ENCODE data around the gene KLC4. TPM values are rescaled to one million over a fixed set of nuclear protein-coding genes. Genes with fewer than 3 reads are reported as not detected.
A peak's percentile ranks its signal among the peaks of the same experiment; 100 is the strongest.
"Not testable (repeated sequence)": the region's sequence is repeated elsewhere in the genome, so short reads cannot be mapped to it uniquely, and the experiment has no call there.

The KLC4 gene
- total RNA-seq, 1 donor from 2014 or later = 21.4 TPM

GRCh38 chr6:43034190-43034525 lies 25.3 kb upstream of the KLC4 start:
- no peaks in the 10 kb centered on the region for H3K27me3 ChIP-seq (ENCODE audit: control insufficient read depth in 3 of 3, insufficient read depth in 3 of 3, low read length in 3 of 3)
- peaks cover 33 to 37% (median 36%) of the 10 kb centered on the region in 3 donors for H3K4me1 ChIP-seq (ENCODE audit: control insufficient read depth in 3 of 3, insufficient read depth in 3 of 3, low read length in 3 of 3)
- no peak overlapping the region for H3K4me3 ChIP-seq (ENCODE audit: low read length in 3 of 3)
- H3K27ac ChIP-seq (ENCODE audit: low read depth, low read length) = no peak overlapping the region
- H3K9ac ChIP-seq (ENCODE audit: low read depth in 1 of 3, low read length in 3 of 3) = peak overlapping the region in 1 of 3 donors; percentile 62
- no peaks in the 10 kb centered on the region for H3K9me3 ChIP-seq (ENCODE audit: control insufficient read depth in 3 of 3, low read length in 3 of 3)
- H3K36me3 ChIP-seq (ENCODE audit: control insufficient read depth in 3 of 3, insufficient read depth in 3 of 3, low read length in 3 of 3) = peaks cover 32 to 49% (median 44%) of the 10 kb centered on the region in 3 donors

- Histone ChIP-seq H3K36me3 (ENCODE audit: control insufficient read depth in 3 of 3, insufficient read depth in 3 of 3, low read length in 3 of 3) (peaks cover 24 to 46% (median 43%) of the 10 kb centered on the region in 3 donors), H3K27me3 (ENCODE audit: control insufficient read depth in 3 of 3, insufficient read depth in 3 of 3, low read length in 3 of 3) (no peaks in the 10 kb centered on the region), H3K4me1 (ENCODE audit: control insufficient read depth in 3 of 3, insufficient read depth in 3 of 3, low read length in 3 of 3) (peaks cover 30 to 40% (median 33%) of the 10 kb centered on the region in 3 donors), H3K9me3 (ENCODE audit: control insufficient read depth in 3 of 3, low read length in 3 of 3) (no peaks in the 10 kb centered on the region), H3K27ac (ENCODE audit: low read depth, low read length) (peak overlapping the region; percentile 89), H3K9ac (ENCODE audit: low read depth in 1 of 3, low read length in 3 of 3) (peak overlapping the region; percentile 15 to 81 (median 62)), H3K4me3 (ENCODE audit: low read length in 3 of 3) (peak overlapping the region in 2 of 3 donors; percentile 41 to 52)
Observed at GRCh38 chr6:43035495-43036194, 23.8 kb upstream of the KLC4 start.

GRCh38 chr6:43036712-43037111 lies 22.7 kb upstream of the KLC4 start:
- peak overlapping the region in 1 of 3 donors; percentile 13 for H3K4me3 ChIP-seq (ENCODE audit: low read length in 3 of 3)
- peaks cover 30 to 40% (median 33%) of the 10 kb centered on the region in 3 donors for H3K4me1 ChIP-seq (ENCODE audit: control insufficient read depth in 3 of 3, insufficient read depth in 3 of 3, low read length in 3 of 3)
- H3K27ac ChIP-seq (ENCODE audit: low read depth, low read length) = peak overlapping the region; percentile 56
- no peaks in the 10 kb centered on the region for H3K9me3 ChIP-seq (ENCODE audit: control insufficient read depth in 3 of 3, low read length in 3 of 3)
- peaks cover 27 to 49% (median 47%) of the 10 kb centered on the region in 3 donors for H3K36me3 ChIP-seq (ENCODE audit: control insufficient read depth in 3 of 3, insufficient read depth in 3 of 3, low read length in 3 of 3)
- no peaks in the 10 kb centered on the region for H3K27me3 ChIP-seq (ENCODE audit: control insufficient read depth in 3 of 3, insufficient read depth in 3 of 3, low read length in 3 of 3)
- peak overlapping the region in 1 of 3 donors; percentile 50 for H3K9ac ChIP-seq (ENCODE audit: low read depth in 1 of 3, low read length in 3 of 3)

GRCh38 chr6:43037197-43037596 lies 22.2 kb upstream of the KLC4 start:
- Histone ChIP-seq H3K27ac (ENCODE audit: low read depth, low read length) (peak overlapping the region; percentile 56), H3K4me3 (ENCODE audit: low read length in 3 of 3) (no peak overlapping the region), H3K4me1 (ENCODE audit: control insufficient read depth in 3 of 3, insufficient read depth in 3 of 3, low read length in 3 of 3) (peaks cover 30 to 40% (median 33%) of the 10 kb centered on the region in 3 donors), H3K9me3 (ENCODE audit: control insufficient read depth in 3 of 3, low read length in 3 of 3) (no peaks in the 10 kb centered on the region), H3K36me3 (ENCODE audit: control insufficient read depth in 3 of 3, insufficient read depth in 3 of 3, low read length in 3 of 3) (peaks cover 27 to 48% (median 46%) of the 10 kb centered on the region in 3 donors), H3K9ac (ENCODE audit: low read depth in 1 of 3, low read length in 3 of 3) (peak overlapping the region in 1 of 3 donors; percentile 50), H3K27me3 (ENCODE audit: control insufficient read depth in 3 of 3, insufficient read depth in 3 of 3, low read length in 3 of 3) (no peaks in the 10 kb centered on the region)

- H3K27ac ChIP-seq (ENCODE audit: low read depth, low read length) = peak overlapping the region; percentile 56
- H3K9ac ChIP-seq (ENCODE audit: low read depth in 1 of 3, low read length in 3 of 3) = peak overlapping the region in 1 of 3 donors; percentile 16
- no peak overlapping the region for H3K4me3 ChIP-seq (ENCODE audit: low read length in 3 of 3)
- H3K27me3 ChIP-seq (ENCODE audit: control insufficient read depth in 3 of 3, insufficient read depth in 3 of 3, low read length in 3 of 3) = no peaks in the 10 kb centered on the region
- peaks cover 30 to 40% (median 33%) of the 10 kb centered on the region in 3 donors for H3K4me1 ChIP-seq (ENCODE audit: control insufficient read depth in 3 of 3, insufficient read depth in 3 of 3, low read length in 3 of 3)
- H3K9me3 ChIP-seq (ENCODE audit: control insufficient read depth in 3 of 3, low read length in 3 of 3) = no peaks in the 10 kb centered on the region
- peaks cover 25 to 48% (median 46%) of the 10 kb centered on the region in 3 donors for H3K36me3 ChIP-seq (ENCODE audit: control insufficient read depth in 3 of 3, insufficient read depth in 3 of 3, low read length in 3 of 3)
Observed at GRCh38 chr6:43037706-43038105, 21.7 kb upstream of the KLC4 start.

GRCh38 chr6:43038727-43039126 lies 20.7 kb upstream of the KLC4 start:
- H3K27me3 ChIP-seq (ENCODE audit: control insufficient read depth in 3 of 3, insufficient read depth in 3 of 3, low read length in 3 of 3) = no peaks in the 10 kb centered on the region
- H3K9ac ChIP-seq (ENCODE audit: low read depth in 1 of 3, low read length in 3 of 3) = no peak overlapping the region
- no peak overlapping the region for H3K27ac ChIP-seq (ENCODE audit: low read depth, low read length)
- H3K4me3 ChIP-seq (ENCODE audit: low read length in 3 of 3) = no peak overlapping the region
- H3K4me1 ChIP-seq (ENCODE audit: control insufficient read depth in 3 of 3, insufficient read depth in 3 of 3, low read length in 3 of 3) = peaks cover 30 to 40% (median 33%) of the 10 kb centered on the region in 3 donors
- H3K36me3 ChIP-seq (ENCODE audit: control insufficient read depth in 3 of 3, insufficient read depth in 3 of 3, low read length in 3 of 3) = peaks cover 30 to 54% (median 51%) of the 10 kb centered on the region in 3 donors
- no peaks in the 10 kb centered on the region for H3K9me3 ChIP-seq (ENCODE audit: control insufficient read depth in 3 of 3, low read length in 3 of 3)

GRCh38 chr6:43040542-43041257 lies 18.7 kb upstream of the KLC4 start:
- Histone ChIP-seq H3K9ac (ENCODE audit: low read depth in 1 of 3, low read length in 3 of 3) (no peak overlapping the region), H3K36me3 (ENCODE audit: control insufficient read depth in 3 of 3, insufficient read depth in 3 of 3, low read length in 3 of 3) (peaks cover 26 to 65% (median 57%) of the 10 kb centered on the region in 3 donors), H3K27ac (ENCODE audit: low read depth, low read length) (no peak overlapping the region), H3K9me3 (ENCODE audit: control insufficient read depth in 3 of 3, low read length in 3 of 3) (no peaks in the 10 kb centered on the region), H3K4me3 (ENCODE audit: low read length in 3 of 3) (no peak overlapping the region), H3K27me3 (ENCODE audit: control insufficient read depth in 3 of 3, insufficient read depth in 3 of 3, low read length in 3 of 3) (no peaks in the 10 kb centered on the region), H3K4me1 (ENCODE audit: control insufficient read depth in 3 of 3, insufficient read depth in 3 of 3, low read length in 3 of 3) (peaks cover 17 to 28% (median 20%) of the 10 kb centered on the region in 3 donors)

- peaks cover 27 to 72% (median 64%) of the 10 kb centered on the region in 3 donors for H3K36me3 ChIP-seq (ENCODE audit: control insufficient read depth in 3 of 3, insufficient read depth in 3 of 3, low read length in 3 of 3)
- not testable (repeated sequence) for H3K9me3 ChIP-seq (ENCODE audit: control insufficient read depth in 3 of 3, low read length in 3 of 3); H3K4me3 ChIP-seq (ENCODE audit: low read length in 3 of 3); H3K27me3 ChIP-seq (ENCODE audit: control insufficient read depth in 3 of 3, insufficient read depth in 3 of 3, low read length in 3 of 3); H3K27ac ChIP-seq (ENCODE audit: low read depth, low read length); H3K9ac ChIP-seq (ENCODE audit: low read depth in 1 of 3, low read length in 3 of 3)
- H3K4me1 ChIP-seq (ENCODE audit: control insufficient read depth in 3 of 3, insufficient read depth in 3 of 3, low read length in 3 of 3) = peaks cover 14 to 27% (median 19%) of the 10 kb centered on the region in 3 donors
Observed at GRCh38 chr6:43041475-43041874, 18.0 kb upstream of the KLC4 start.

GRCh38 chr6:43043310-43043709 lies 16.1 kb upstream of the KLC4 start:
- H3K9me3 ChIP-seq (ENCODE audit: control insufficient read depth in 3 of 3, low read length in 3 of 3) = no peaks in the 10 kb centered on the region
- H3K4me3 ChIP-seq (ENCODE audit: low read length in 3 of 3) = no peak overlapping the region
- H3K9ac ChIP-seq (ENCODE audit: low read depth in 1 of 3, low read length in 3 of 3) = no peak overlapping the region
- peaks cover 0 to 10% (median 8%) of the 10 kb centered on the region in 3 donors for H3K4me1 ChIP-seq (ENCODE audit: control insufficient read depth in 3 of 3, insufficient read depth in 3 of 3, low read length in 3 of 3)
- no peaks in the 10 kb centered on the region for H3K27me3 ChIP-seq (ENCODE audit: control insufficient read depth in 3 of 3, insufficient read depth in 3 of 3, low read length in 3 of 3)
- H3K27ac ChIP-seq (ENCODE audit: low read depth, low read length) = no peak overlapping the region
- H3K36me3 ChIP-seq (ENCODE audit: control insufficient read depth in 3 of 3, insufficient read depth in 3 of 3, low read length in 3 of 3) = peaks cover 30 to 72% (median 58%) of the 10 kb centered on the region in 3 donors

All from skeletal muscle tissue (tissue), 4 donors.